HepG2 (cell line): Measurements from ENCODE around the gene ZDHHC14.

Source experiments
- CTCF ChIP-seq: sonication (generic); formaldehyde crosslinking; IDR thresholded peaks from 2 replicates; pipeline ENCODE4 v1.5.0; 2020; ENCODE audit warnings: mild to moderate bottlenecking, missing genetic modification reagents, moderate library complexity
- IRF9 ChIP-seq: sonication (generic); formaldehyde crosslinking; IDR thresholded peaks from 2 replicates; pipeline ENCODE4 v1.8.0; 2022; ENCODE audit warnings: missing genetic modification reagents, mild to moderate bottlenecking, borderline replicate concordance
- KAT7 ChIP-seq: IDR thresholded peaks from 2 replicates; pipeline ENCODE4 v1.6.1; 2018; ENCODE audit warnings: borderline replicate concordance, missing compliant biosample characterization
- MAX ChIP-seq: IDR thresholded peaks from 2 replicates; pipeline ENCODE4 v1.6.1; 2012; ENCODE audit warnings: inconsistent platforms
- PAX8 ChIP-seq: sonication (generic); formaldehyde crosslinking; IDR thresholded peaks from 2 replicates; pipeline ENCODE4 v1.8.0; 2022; ENCODE audit warnings: mild to moderate bottlenecking, missing genetic modification reagents, borderline replicate concordance
- POLR2A ChIP-seq, 2 experiments: IDR thresholded peaks; 2 replicates each; pipeline ENCODE4 v1.6.1; 2011; ENCODE audit warnings: low read depth in 2 of 2, low read length in 2 of 2, mild to moderate bottlenecking in 1 of 2, moderate library complexity in 1 of 2; ENCODE audit not compliant: insufficient read depth in 1 of 2
- TAF1 ChIP-seq: sonication (generic); formaldehyde crosslinking; IDR thresholded peaks from 2 replicates; pipeline ENCODE4 v1.4.0; 2020; ENCODE audit warnings: missing genetic modification reagents
- ZNF605 ChIP-seq: sonication (generic); formaldehyde crosslinking; IDR thresholded peaks from 2 replicates; pipeline ENCODE4 v1.8.0; 2022; ENCODE audit warnings: mild to moderate bottlenecking, missing genetic modification reagents

GRCh38 chr6:157682856-157683481 is 302.0 kb downstream of the ZDHHC14 start:
- TF ChIP-seq POLR2A (IDR thresholded peaks at IDR 0.05; ENCODE audit: insufficient read depth in 1 of 2, low read depth in 2 of 2, low read length in 2 of 2) (no peak), PAX8 (no peak), CTCF (CRISPR knock-in tag) (no peak), IRF9 (CRISPR knock-in tag) (no peak), KAT7 (CRISPR knock-in tag) (no peak), TAF1 (no peak), ZNF605 (CRISPR knock-in tag) (no peak), MAX (no peak)
